Endothelial cell of umbilical vein (primary cell): ENCODE data around the gene TRIM41. TPM values are rescaled to one million over a fixed set of nuclear protein-coding genes. Genes with fewer than 3 reads are reported as not detected.
A peak's percentile ranks its signal among the peaks of the same experiment; 100 is the strongest.

Source experiments
- BruUV-seq: library from RNA; stranded (reverse); fragments of 400-500 nt; replicated peaks from 2 replicates; lab custom pipeline; 2021; lab: Mats Ljungman, UMichigan
- CTCF ChIA-PET: fragments of 300-600, 350-600 bp; sonication (Branson Sonifier 250); formaldehyde crosslinking; loops from one replicate; lab custom pipeline; 2021; ENCODE audit warnings: antibody characterized with exemption, inconsistent platforms; lab: Charles Lee
- POLR2A ChIA-PET: fragments of 300-600, 350-600 bp; sonication (Branson Sonifier 250); formaldehyde crosslinking; loops from one replicate; lab custom pipeline; 2021; ENCODE audit warnings: antibody characterized with exemption, inconsistent platforms; lab: Charles Lee
- DNase-seq: peaks from one replicate; pipeline ENCODE4 v3.0.0-alpha.2; 2011; ENCODE audit warnings: low read depth, low spot score
- FAIRE-seq: peaks from 2 replicates; lab custom pipeline; 2011; peaks lifted over from hg19 to GRCh38; lab: Jason Lieb, UNC
- H2AFZ ChIP-seq: 2 replicates; pipeline ENCODE4 v1.6.0; 2012; ENCODE audit warnings: low read depth, low read length, control low read depth, inconsistent platforms
- H3K27ac ChIP-seq: 2 replicates; pipeline ENCODE4 v1.5.1; 2011; ENCODE audit warnings: low read depth, mild to moderate bottlenecking, control low read depth, low read length, moderate library complexity; ENCODE audit not compliant: insufficient read depth
- H3K27me3 ChIP-seq, 2 experiments: 2 replicates each; pipeline versions ENCODE4 v1.6.0 to v1.6.1; 2011; ENCODE audit warnings: low read length in 2 of 2, mixed read lengths in 1 of 2; ENCODE audit not compliant: control insufficient read depth in 2 of 2, insufficient read depth in 2 of 2
- H3K36me3 ChIP-seq, 2 experiments: 2 replicates in 1 of 2; 3 replicates in 1 of 2; pipeline ENCODE4 v1.5.1; 2011; ENCODE audit warnings: low read length in 2 of 2, mild to moderate bottlenecking in 1 of 2, moderate library complexity in 1 of 2; ENCODE audit not compliant: control insufficient read depth in 2 of 2, insufficient read depth in 2 of 2; ENCODE audit errors: extremely low read depth in 1 of 2
- H3K4me1 ChIP-seq: 3 replicates; pipeline ENCODE4 v1.5.1; 2011; ENCODE audit warnings: mild to moderate bottlenecking, low read length; ENCODE audit not compliant: control insufficient read depth, insufficient read depth; ENCODE audit errors: extremely low read depth
- H3K4me2 ChIP-seq: 2 replicates; pipeline ENCODE4 v1.6.1; 2011; ENCODE audit warnings: low read length, control low read depth, mixed read lengths; ENCODE audit not compliant: insufficient read depth
- H3K4me3 ChIP-seq, 3 experiments: fragments of 200-600 bp in 1 of 3; sonication (generic), shearing (Covaris generic) in 1 of 3; replicated peaks in 1 of 3; 2 replicates each; pipeline ENCODE4 v1.5.1; 2011 to 2016; ENCODE audit warnings: control low read depth in 3 of 3, low read length in 3 of 3, mild to moderate bottlenecking in 2 of 3, inconsistent platforms in 1 of 3, low read depth in 1 of 3, moderate library complexity in 1 of 3; ENCODE audit not compliant: insufficient read depth in 1 of 3
- H3K79me2 ChIP-seq: 2 replicates; pipeline ENCODE4 v1.6.0; 2012; ENCODE audit warnings: low read length, inconsistent platforms; ENCODE audit not compliant: control insufficient read depth, insufficient read depth
- H3K9ac ChIP-seq: replicated peaks from 2 replicates; pipeline ENCODE3; 2011; ENCODE audit warnings: low read length, control low read depth; ENCODE audit not compliant: insufficient read depth; ENCODE audit errors: extremely low read depth
- H3K9me1 ChIP-seq: replicated peaks from 3 replicates; pipeline ENCODE4 v1.6.0; 2011; ENCODE audit warnings: mild to moderate bottlenecking, low read length; ENCODE audit not compliant: control insufficient read depth, insufficient read depth; ENCODE audit errors: extremely low read depth
- H3K9me3 ChIP-seq: replicated peaks from 2 replicates; pipeline ENCODE4 v1.5.1; 2012; ENCODE audit warnings: low read length, inconsistent platforms; ENCODE audit not compliant: control insufficient read depth, insufficient read depth
- H4K20me1 ChIP-seq: replicated peaks from 2 replicates; pipeline ENCODE3; 2011; ENCODE audit warnings: mild to moderate bottlenecking, low read length; ENCODE audit not compliant: control insufficient read depth, insufficient read depth; ENCODE audit errors: extremely low read depth
- EZH2 ChIP-seq: IDR thresholded peaks from 2 replicates; pipeline ENCODE4 v1.6.1; 2012; ENCODE audit warnings: borderline replicate concordance, low read depth, mild to moderate bottlenecking, moderate library complexity, low read length, inconsistent platforms; ENCODE audit not compliant: severe bottlenecking
- JUN ChIP-seq: IDR thresholded peaks from 2 replicates; pipeline ENCODE4 v1.6.1; 2011; ENCODE audit warnings: borderline replicate concordance, low read depth; ENCODE audit not compliant: insufficient read length, insufficient read depth
- MYC ChIP-seq: IDR thresholded peaks from one replicate; pipeline ENCODE4 v1.6.1; 2011; ENCODE audit warnings: mild to moderate bottlenecking, low read depth, low read length
- POLR2AphosphoS5 ChIP-seq: IDR thresholded peaks from 2 replicates; pipeline ENCODE4 v1.6.1; 2012; ENCODE audit warnings: low read depth, mild to moderate bottlenecking, control low read depth, low read length, moderate library complexity; ENCODE audit not compliant: insufficient read depth
- dilution Hi-C: fragments of 300-500 bp; cut with MboI; formaldehyde crosslinking; loops from one replicate; pipeline ENCODE4 v1.15.0; 2019; ENCODE audit warnings: low sequenced_read_pairs; ENCODE audit not compliant: extremely low pct_ligation_motif_present
- intact Hi-C: fragments of 100-400 bp; cut with micrococcal nuclease; formaldehyde crosslinking; loops from one replicate; pipeline ENCODE4 v1.10.0; 2022
- polyA plus RNA-seq, 4 experiments: library from polyadenylated mRNA; depleted of rRNA in 3 of 4; stranded (reverse) in 3 of 4; unstranded in 1 of 4; fragments of >200 nt; gene quantifications; 2 replicates each; pipeline versions ENCODE4 v1.2.1 to v1.2.3, GENCODE V29; 2011 to 2012; ENCODE audit warnings: missing spikeins in 1 of 4
- total RNA-seq: library from RNA; stranded (reverse); gene quantifications from 2 replicates; pipeline ENCODE4 v1.2.3, GENCODE V29; 2021

The TRIM41 gene
- total and polyA plus RNA-seq, 2 donors (not counting 3 experiments of a cell fraction or from before 2014, with no cell fraction given), result 11.2 to 19.9 TPM

DNA sequence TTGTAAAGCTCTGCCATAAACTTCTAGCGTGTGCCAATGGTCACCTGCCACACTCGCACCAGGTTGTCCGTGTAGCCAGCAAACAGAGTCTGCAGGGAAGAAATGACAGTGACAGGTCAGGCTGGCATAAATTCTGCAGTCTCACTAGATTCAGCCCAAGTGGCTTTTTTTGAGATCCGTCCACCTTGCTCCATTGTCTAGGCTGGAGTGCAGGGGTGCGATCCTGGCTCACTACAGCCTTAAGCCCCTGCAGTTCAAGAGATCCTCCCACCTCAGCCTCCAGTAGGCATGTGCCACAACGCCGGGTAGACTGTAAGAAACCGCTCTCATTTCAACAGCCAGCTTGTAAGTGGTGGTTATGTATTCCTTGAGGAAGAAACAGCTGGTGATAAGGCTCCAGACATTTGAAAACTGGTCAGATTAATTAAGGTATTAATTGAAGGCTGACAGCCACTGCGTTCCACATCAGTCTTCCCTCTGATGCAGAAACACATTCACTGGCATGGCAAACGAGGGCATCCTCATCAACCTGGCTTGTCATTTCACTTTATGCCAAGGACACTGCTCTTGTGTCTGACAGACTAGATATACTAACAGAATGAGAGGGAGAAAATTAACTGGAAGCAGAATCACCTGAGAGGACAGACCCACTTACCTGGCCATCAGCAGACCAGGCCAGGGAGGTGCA, 14.0 kb downstream of the TRIM41 start:
- Histone ChIP-seq H2AFZ (no peak overlapping the region), H3K9ac (no peak overlapping the region), H3K27me3 (no peaks in the 10 kb centered on the region), H3K36me3 (peaks cover 44 to 61% of the 10 kb centered on the region in 2 experiments), H3K79me2 (peaks cover 43% of the 10 kb centered on the region), H3K4me3 (no peak overlapping the region), H3K9me1 (no peaks in the 10 kb centered on the region), H3K9me3 (no peaks in the 10 kb centered on the region), H4K20me1 (peaks cover 5% of the 10 kb centered on the region), H3K4me1 (peaks cover 15% of the 10 kb centered on the region), H3K27ac (no peak overlapping the region), H3K4me2 (no peak overlapping the region)
- dilution Hi-C loops (no loop called here), intact Hi-C loops (no loop called here)
- TF ChIP-seq JUN (no peak), MYC (no peak), POLR2AphosphoS5 (no peak)
- no TSS peak for BruUV-seq
- DNase-seq (no peak), FAIRE-seq (no peak)
- POLR2A ChIA-PET, result no interaction called here
- CTCF ChIA-PET, result interaction anchor here (1.4 kb wide), 1 partner anchor 53 kb away, joined by 4 read pairs; no protein-coding TSS in a partner anchor

DNA sequence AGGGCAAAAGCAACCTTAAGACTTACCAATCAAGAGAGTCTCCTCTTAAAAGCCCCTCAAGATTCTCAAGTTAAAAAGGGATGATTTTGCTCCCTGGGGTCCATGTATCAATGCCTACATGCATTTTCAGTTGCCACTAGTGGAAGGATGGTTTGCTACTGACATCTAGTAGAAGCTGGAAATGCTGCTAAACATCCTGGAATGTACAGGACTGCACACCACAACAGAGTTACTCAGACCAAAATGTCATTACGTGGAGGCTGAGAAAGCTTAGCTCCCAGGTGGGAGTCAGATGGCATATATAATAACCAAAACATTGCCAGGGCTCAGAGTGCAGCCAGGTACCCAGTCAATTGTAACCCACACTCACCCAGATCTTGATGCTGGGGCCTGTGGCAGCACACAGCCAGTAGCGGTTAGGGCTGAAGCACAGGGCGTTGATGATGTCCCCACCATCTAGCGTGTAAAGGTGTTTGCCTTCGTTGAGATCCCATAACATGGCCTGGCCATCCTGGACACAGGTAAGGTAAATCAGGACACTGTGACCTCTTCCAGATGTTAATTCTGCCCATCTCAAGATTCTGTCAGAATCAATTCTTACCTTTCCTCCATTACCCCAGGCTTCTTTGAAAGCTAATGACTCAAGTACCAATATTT, 14.8 kb downstream of the TRIM41 start:
- no peaks in the 10 kb centered on the region for H3K9me1 ChIP-seq
- H2AFZ ChIP-seq, result no peak overlapping the region
- peaks cover 18% of the 10 kb centered on the region for H3K4me1 ChIP-seq
- H3K27me3 ChIP-seq, result no peaks in the 10 kb centered on the region
- H3K79me2 ChIP-seq, result peaks cover 50% of the 10 kb centered on the region
- DNase-seq (no peak), FAIRE-seq (no peak)
- dilution Hi-C loops (no loop called here), intact Hi-C loops (no loop called here)
- BruUV-seq, result no TSS peak
- peaks cover 46 to 58% of the 10 kb centered on the region in 2 experiments for H3K36me3 ChIP-seq
- H4K20me1 ChIP-seq, result peaks cover 6% of the 10 kb centered on the region
- H3K9ac ChIP-seq, result no peak overlapping the region
- no peak for TF ChIP-seq EZH2
- peak; percentile 19 for TF ChIP-seq POLR2AphosphoS5
- CTCF ChIA-PET, result no interaction called here
- H3K27ac ChIP-seq, result no peak overlapping the region
- H3K4me2 ChIP-seq, result no peak overlapping the region
- H3K4me3 ChIP-seq, result no peak overlapping the region
- POLR2A ChIA-PET, result no interaction called here
- H3K9me3 ChIP-seq, result no peaks in the 10 kb centered on the region
